Smooth muscle cell (in vitro differentiated cells): ENCODE results near the gene ENDOG. TPM values are rescaled to one million over a fixed set of nuclear protein-coding genes. Genes with fewer than 3 reads are reported as not detected.
"Not testable (repeated sequence)": the region's sequence is repeated elsewhere in the genome, so short reads cannot be mapped to it uniquely, and the experiment has no call there.

Experiments used
- DNase-seq: peaks from one replicate; lab custom pipeline; 2025; ENCODE audit not compliant: unreplicated experiment; lab: John Stamatoyannopoulos, UW
- H2AFZ ChIP-seq: fragments of 200-600 bp; sonication (generic); 2 replicates; pipeline ENCODE4 v1.6.0; 2016; ENCODE audit warnings: antibody characterized with exemption, low read depth, mild to moderate bottlenecking
- H3F3A ChIP-seq: fragments of 200-600 bp; sonication (generic); 2 replicates; pipeline ENCODE4 v1.6.0; 2017; ENCODE audit warnings: antibody characterized with exemption, low read depth
- H3K27ac ChIP-seq: fragments of 200-600 bp; sonication (generic); 2 replicates; pipeline ENCODE4 v1.5.1; 2016; ENCODE audit warnings: low read depth, mild to moderate bottlenecking
- H3K27me3 ChIP-seq: fragments of 200-600 bp; sonication (generic); 2 replicates; pipeline ENCODE4 v1.6.1; 2016; ENCODE audit warnings: low read depth, mild to moderate bottlenecking
- H3K36me3 ChIP-seq: fragments of 200-600 bp; sonication (generic); 2 replicates; pipeline ENCODE4 v1.5.1; 2016; ENCODE audit warnings: low read depth
- H3K4me1 ChIP-seq: fragments of 200-600 bp; sonication (generic); 2 replicates; pipeline ENCODE4 v1.5.1; 2016; ENCODE audit warnings: low read depth
- H3K4me2 ChIP-seq: fragments of 200-600 bp; sonication (generic); 2 replicates; pipeline ENCODE4 v1.6.0; 2016; ENCODE audit warnings: mild to moderate bottlenecking
- H3K4me3 ChIP-seq: fragments of 200-600 bp; sonication (generic); 2 replicates; pipeline ENCODE4 v1.5.1; 2016; ENCODE audit warnings: mild to moderate bottlenecking
- H3K79me2 ChIP-seq: fragments of 200-600 bp; sonication (generic); 2 replicates; pipeline ENCODE4 v1.6.0; 2016; ENCODE audit warnings: low read depth, mild to moderate bottlenecking
- H3K9ac ChIP-seq: fragments of 200-600 bp; sonication (generic); 2 replicates; pipeline ENCODE4 v1.6.0; 2016; ENCODE audit warnings: low read depth
- H3K9me3 ChIP-seq: fragments of 200-600 bp; sonication (generic); replicated peaks from 2 replicates; pipeline ENCODE4 v1.5.1; 2016; ENCODE audit warnings: low read depth
- H4K20me1 ChIP-seq: fragments of 200-600 bp; sonication (generic); 2 replicates; pipeline ENCODE4 v1.6.0; 2016; ENCODE audit warnings: low read depth
- WGBS: methylation state at CpG from one replicate; pipeline ENCODE4 v1.1.7; 2016; ENCODE audit warnings: low lambda C conversion rate; 5-methylcytosine and 5-hydroxymethylcytosine counted together
- polyA plus RNA-seq: library from polyadenylated mRNA; unstranded; fragments of >200 nt; fragmentation: Nextera tagmentation; extraction: Ambion mirVana; gene quantifications from 2 replicates; pipeline ENCODE4 v1.2.1, GENCODE V29; 2016
- total RNA-seq: library from RNA; depleted of rRNA; stranded (reverse); fragments of >200 nt; gene quantifications from 2 replicates; pipeline ENCODE4 v1.2.3, GENCODE V29; 2014
- TF ChIP-seq, protein P1 (sequence below): fragments of 200-600 bp; sonication (generic); IDR thresholded peaks from 2 replicates; pipeline ENCODE4 v1.5.1; 2017; ENCODE audit warnings: borderline replicate concordance, mild to moderate bottlenecking, antibody characterized with exemption; ENCODE audit not compliant: insufficient read depth, poor library complexity, severe bottlenecking

Gene ENDOG
- total and polyA plus RNA-seq, 2 experiments from 2014 or later = 18.4 to 30.5 TPM

GRCh38 chr9:128841694-128842492 is 23.6 kb downstream of the ENDOG start:
- TF ChIP-seq, protein P1, sequence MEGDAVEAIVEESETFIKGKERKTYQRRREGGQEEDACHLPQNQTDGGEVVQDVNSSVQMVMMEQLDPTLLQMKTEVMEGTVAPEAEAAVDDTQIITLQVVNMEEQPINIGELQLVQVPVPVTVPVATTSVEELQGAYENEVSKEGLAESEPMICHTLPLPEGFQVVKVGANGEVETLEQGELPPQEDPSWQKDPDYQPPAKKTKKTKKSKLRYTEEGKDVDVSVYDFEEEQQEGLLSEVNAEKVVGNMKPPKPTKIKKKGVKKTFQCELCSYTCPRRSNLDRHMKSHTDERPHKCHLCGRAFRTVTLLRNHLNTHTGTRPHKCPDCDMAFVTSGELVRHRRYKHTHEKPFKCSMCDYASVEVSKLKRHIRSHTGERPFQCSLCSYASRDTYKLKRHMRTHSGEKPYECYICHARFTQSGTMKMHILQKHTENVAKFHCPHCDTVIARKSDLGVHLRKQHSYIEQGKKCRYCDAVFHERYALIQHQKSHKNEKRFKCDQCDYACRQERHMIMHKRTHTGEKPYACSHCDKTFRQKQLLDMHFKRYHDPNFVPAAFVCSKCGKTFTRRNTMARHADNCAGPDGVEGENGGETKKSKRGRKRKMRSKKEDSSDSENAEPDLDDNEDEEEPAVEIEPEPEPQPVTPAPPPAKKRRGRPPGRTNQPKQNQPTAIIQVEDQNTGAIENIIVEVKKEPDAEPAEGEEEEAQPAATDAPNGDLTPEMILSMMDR = no peak
- Histone ChIP-seq H3K9ac (no peak overlapping the region), H3K4me2 (no peak overlapping the region), H3K4me3 (no peak overlapping the region), H2AFZ (no peak overlapping the region), H4K20me1 (no peaks in the 10 kb centered on the region), H3K27me3 (no peaks in the 10 kb centered on the region), H3F3A (no peaks in the 10 kb centered on the region), H3K36me3 (no peaks in the 10 kb centered on the region), H3K9me3 (no peaks in the 10 kb centered on the region), H3K4me1 (no peaks in the 10 kb centered on the region), H3K27ac (no peak overlapping the region), H3K79me2 (no peaks in the 10 kb centered on the region)
- WGBS = 94% methylated on average over 12 of the region's 12 CpGs
- DNase-seq = no peak

- H4K20me1 ChIP-seq, H3K36me3 ChIP-seq, H3K79me2 ChIP-seq, H3F3A ChIP-seq, H3K27me3 ChIP-seq, H3K27ac ChIP-seq, H3K9me3 ChIP-seq, H2AFZ ChIP-seq, H3K9ac ChIP-seq, H3K4me3 ChIP-seq, H3K4me2 ChIP-seq, H3K4me1 ChIP-seq, DNase-seq: not testable (repeated sequence)
- WGBS = 95% methylated on average over 7 of the region's 7 CpGs
Measured at GRCh38 chr9:128843171-128843570, 24.9 kb downstream of the ENDOG start.

- no peaks in the 10 kb centered on the region for H3K36me3 ChIP-seq
- no peaks in the 10 kb centered on the region for H3K9me3 ChIP-seq
- H3K9ac ChIP-seq = no peak overlapping the region
- H3K4me1 ChIP-seq = no peaks in the 10 kb centered on the region
- H4K20me1 ChIP-seq = no peaks in the 10 kb centered on the region
- 69% methylated on average over 13 of the region's 13 CpGs for WGBS
- no peak for DNase-seq
- H3K27ac ChIP-seq = no peak overlapping the region
- no peaks in the 10 kb centered on the region for H3K79me2 ChIP-seq
- no peak overlapping the region for H2AFZ ChIP-seq
- no peaks in the 10 kb centered on the region for H3K27me3 ChIP-seq
- no peak overlapping the region for H3K4me2 ChIP-seq
- H3K4me3 ChIP-seq = no peak overlapping the region
- no peaks in the 10 kb centered on the region for H3F3A ChIP-seq
- TF ChIP-seq, protein P1 = no peak
Measured at GRCh38 chr9:128845186-128845931, 27.1 kb downstream of the ENDOG start.

- H3K36me3 ChIP-seq = no peaks in the 10 kb centered on the region
- 95% methylated on average over 3 of the region's 3 CpGs for whole genome bisulfite sequencing
Measured at GRCh38 chr9:128846680-128847030, 28.4 kb downstream of the ENDOG start.

More at GRCh38 chr9:128846680-128847030, 28.4 kb downstream of the ENDOG start:
- H4K20me1 ChIP-seq = no peaks in the 10 kb centered on the region
- H3K9me3 ChIP-seq = no peaks in the 10 kb centered on the region
- H3K4me2 ChIP-seq = no peak overlapping the region
- H3K9ac ChIP-seq = no peak overlapping the region
- H3K79me2 ChIP-seq = no peaks in the 10 kb centered on the region
- H3K27ac ChIP-seq = no peak overlapping the region
- H3F3A ChIP-seq = no peaks in the 10 kb centered on the region
- H3K27me3 ChIP-seq = no peaks in the 10 kb centered on the region
- DNase-seq = no peak
- no peaks in the 10 kb centered on the region for H3K4me1 ChIP-seq
- H3K4me3 ChIP-seq = no peak overlapping the region
- TF ChIP-seq, protein P1 = no peak
- H2AFZ ChIP-seq = no peak overlapping the region
